B cell (primary cell): Measurements from ENCODE around the gene SUPV3L1. TPM values are rescaled to one million over a fixed set of nuclear protein-coding genes. Genes with fewer than 3 reads are reported as not detected.

Experiments
- ATAC-seq: fragments of 200-7000 bp; cut with Tn5 transposase; one replicate; pipeline ENCODE4 v1.10.0; 2021; ENCODE audit warnings: low read depth, mild to moderate bottlenecking, moderate number of reproducible peaks, moderate library complexity
- CTCF ChIA-PET: fragments of 350-600 bp; sonication (Branson Sonifier 250); formaldehyde crosslinking; loops from one replicate; lab custom pipeline; 2021; ENCODE audit warnings: antibody characterized with exemption, inconsistent platforms; lab: Charles Lee
- POLR2A ChIA-PET: fragments of 350-600 bp; sonication (Branson Sonifier 250); formaldehyde crosslinking; loops from one replicate; lab custom pipeline; 2021; ENCODE audit warnings: antibody characterized with exemption; lab: Charles Lee
- DNase-seq: peaks from one replicate; pipeline ENCODE4 v3.0.0; 2013
- H2AFZ ChIP-seq: 2 replicates; pipeline ENCODE4 v1.6.1; 2012; ENCODE audit warnings: mild to moderate bottlenecking, low read depth, low read length; ENCODE audit not compliant: insufficient read depth, poor library complexity, severe bottlenecking
- H3K27ac ChIP-seq, 2 donors: 1 replicate in 1 of 2; 2 replicates in 1 of 2; pipeline ENCODE4 v1.5.1; 2012 to 2013; ENCODE audit warnings: low read length in 2 of 2, mild to moderate bottlenecking in 2 of 2, moderate library complexity in 1 of 2
- H3K27me3 ChIP-seq, 4 experiments: fragments of 200-600 bp in 1 of 4; sonication (generic) in 1 of 4; replicated peaks in 1 of 4; 1 replicate in 2 of 4; 2 replicates in 2 of 4; pipeline versions ENCODE4 v1.6.1 to v1.7.0; 2013 to 2016; ENCODE audit warnings: low read length in 3 of 4, mild to moderate bottlenecking in 2 of 4, mixed read lengths in 1 of 4, moderate library complexity in 1 of 4; ENCODE audit not compliant: insufficient read depth in 4 of 4, control insufficient read depth in 3 of 4; ENCODE audit errors: control extremely low read depth in 1 of 4
- H3K36me3 ChIP-seq, 2 experiments: replicated peaks in 1 of 2; 1 replicate in 1 of 2; 2 replicates in 1 of 2; pipeline versions ENCODE4 v1.6.1 to v1.7.1; 2013; ENCODE audit warnings: low read length in 1 of 2; ENCODE audit not compliant: insufficient read depth in 2 of 2, control insufficient read depth in 1 of 2; ENCODE audit errors: control extremely low read depth in 1 of 2, extremely low read depth in 1 of 2
- H3K4me1 ChIP-seq, 2 donors: fragments of 200-600 bp in 1 of 2; sonication (generic) in 1 of 2; 1 replicate in 1 of 2; 2 replicates in 1 of 2; pipeline versions ENCODE4 v1.5.1 to v1.6.1; 2013 to 2017; ENCODE audit warnings: low read length in 2 of 2; ENCODE audit not compliant: control insufficient read depth in 2 of 2, insufficient read depth in 2 of 2
- H3K4me2 ChIP-seq: replicated peaks from 2 replicates; pipeline ENCODE3; 2012; ENCODE audit warnings: mild to moderate bottlenecking, low read depth, low read length; ENCODE audit not compliant: poor library complexity, severe bottlenecking
- H3K4me3 ChIP-seq, 5 experiments: fragments of 200-600 bp in 1 of 5; sonication (generic) in 1 of 5; 1 replicate in 3 of 5; 2 replicates in 2 of 5; pipeline versions ENCODE4 v1.5.1 to v1.7.0; 2011 to 2016; ENCODE audit warnings: low read length in 4 of 5, mild to moderate bottlenecking in 4 of 5, low read depth in 2 of 5, control low read depth in 1 of 5, moderate library complexity in 1 of 5; ENCODE audit not compliant: insufficient read depth in 1 of 5; ENCODE audit errors: control extremely low read depth in 1 of 5, extremely low read depth in 1 of 5
- H3K79me2 ChIP-seq: fragments of 200-600 bp; sonication (generic); one replicate; pipeline ENCODE4 v1.6.0; 2016; ENCODE audit warnings: low read length; ENCODE audit not compliant: control insufficient read depth, insufficient read depth
- H3K9ac ChIP-seq: fragments of 200-600 bp; sonication (generic); 2 replicates; pipeline ENCODE4 v1.6.1; 2017; ENCODE audit warnings: mild to moderate bottlenecking, low read length, moderate library complexity
- H3K9me3 ChIP-seq, 3 donors: one replicate each; pipeline versions ENCODE4 v1.6.1 to v1.7.1; 2013; ENCODE audit warnings: low read length in 2 of 3; ENCODE audit not compliant: control insufficient read depth in 2 of 3, insufficient read depth in 1 of 3; ENCODE audit errors: control extremely low read depth in 1 of 3
- H4K20me1 ChIP-seq: 2 replicates; pipeline ENCODE4 v1.6.0; 2012; ENCODE audit warnings: mild to moderate bottlenecking, low read length; ENCODE audit not compliant: insufficient read depth, control insufficient read depth, poor library complexity, severe bottlenecking
- H3K27ac Mint-ChIP-seq: one replicate; pipeline ENCODE4 v1.8.0; 2021; ENCODE audit warnings: mixed read lengths
- H3K27me3 Mint-ChIP-seq: one replicate; pipeline ENCODE4 v1.8.0; 2021; ENCODE audit warnings: mixed read lengths
- H3K4me1 Mint-ChIP-seq: one replicate; pipeline ENCODE4 v1.8.0; 2021; ENCODE audit warnings: mixed read lengths
- H3K4me3 Mint-ChIP-seq: one replicate; pipeline ENCODE4 v1.8.0; 2021; ENCODE audit warnings: mixed read lengths
- H3K9me3 Mint-ChIP-seq: one replicate; pipeline ENCODE4 v1.8.0; 2022; ENCODE audit warnings: mixed read lengths; ENCODE audit not compliant: insufficient read depth
- CTCF ChIP-seq: fragments of 200-600 bp; IDR thresholded peaks from one replicate; pipeline ENCODE4 v1.8.0; 2022; ENCODE audit warnings: antibody characterized with exemption, mild to moderate bottlenecking
- EZH2 ChIP-seq: IDR thresholded peaks from 2 replicates; pipeline ENCODE4 v1.6.1; 2012; ENCODE audit warnings: borderline replicate concordance, low read depth, mild to moderate bottlenecking, moderate library complexity, low read length; ENCODE audit not compliant: insufficient read depth, poor library complexity, severe bottlenecking
- WGBS: methylation state at CpG from one replicate; pipeline ENCODE4 v1.1.5; 2013; ENCODE audit warnings: missing lambda C conversion rate; ENCODE audit not compliant: insufficient coverage; 5-methylcytosine and 5-hydroxymethylcytosine counted together
- intact Hi-C: fragments of 100-400 bp; cut with micrococcal nuclease; formaldehyde crosslinking; loops from one replicate; pipeline ENCODE4 v1.10.0; 2022
- polyA plus RNA-seq: library from polyadenylated mRNA; depleted of rRNA; stranded (reverse); fragments of >200 nt; gene quantifications from 2 replicates; pipeline ENCODE4 v1.2.3, GENCODE V29; 2012
- total RNA-seq, 2 donors: library from RNA; stranded (reverse); fragments of 120-200 nt in 1 of 2; gene quantifications; 1 replicate in 1 of 2; 2 replicates in 1 of 2; pipeline versions ENCODE4 v1.2.3 to v1.2.4, GENCODE V29; 2013 to 2022

Gene SUPV3L1
- total and polyA plus RNA-seq, 2 donors (not counting 1 experiment from before 2014, with no cell fraction given) = 33.6 to 37.1 TPM

- no peaks in the 10 kb centered on the region for H3K4me1 Mint-ChIP-seq
- DNase-seq (no peak), ATAC-seq (no peak)
- Histone ChIP-seq H3K36me3 (no peaks in the 10 kb centered on the region), H3K27ac (no peak overlapping the region), H3K27me3 (no peaks in the 10 kb centered on the region), H3K4me3 (no peak overlapping the region), H2AFZ (no peak overlapping the region), H3K79me2 (no peaks in the 10 kb centered on the region), H3K9me3 (no peaks in the 10 kb centered on the region), H3K4me1 (no peaks in the 10 kb centered on the region), H3K4me2 (no peak overlapping the region), H4K20me1 (no peaks in the 10 kb centered on the region), H3K9ac (no peak overlapping the region)
- no peak overlapping the region for H3K4me3 Mint-ChIP-seq
- no peak for TF ChIP-seq EZH2
- no peak for TF ChIP-seq CTCF
- H3K9me3 Mint-ChIP-seq = no peaks in the 10 kb centered on the region
- ChIA-PET CTCF (interaction anchor here (0.7 to 1.6 kb wide), 3 partner anchors 11 to 147 kb away, joined by 3 to 6 read pairs (median 3); no protein-coding TSS in a partner anchor), POLR2A (no interaction called here)
- 96% methylated on average over 4 of the region's 5 CpGs for WGBS
- H3K27me3 Mint-ChIP-seq = no peaks in the 10 kb centered on the region
- H3K27ac Mint-ChIP-seq = no peak overlapping the region
- intact Hi-C loops = no loop called here
Measured at GRCh38 chr10:69246036-69246435, 66.0 kb downstream of the SUPV3L1 start.

DNA sequence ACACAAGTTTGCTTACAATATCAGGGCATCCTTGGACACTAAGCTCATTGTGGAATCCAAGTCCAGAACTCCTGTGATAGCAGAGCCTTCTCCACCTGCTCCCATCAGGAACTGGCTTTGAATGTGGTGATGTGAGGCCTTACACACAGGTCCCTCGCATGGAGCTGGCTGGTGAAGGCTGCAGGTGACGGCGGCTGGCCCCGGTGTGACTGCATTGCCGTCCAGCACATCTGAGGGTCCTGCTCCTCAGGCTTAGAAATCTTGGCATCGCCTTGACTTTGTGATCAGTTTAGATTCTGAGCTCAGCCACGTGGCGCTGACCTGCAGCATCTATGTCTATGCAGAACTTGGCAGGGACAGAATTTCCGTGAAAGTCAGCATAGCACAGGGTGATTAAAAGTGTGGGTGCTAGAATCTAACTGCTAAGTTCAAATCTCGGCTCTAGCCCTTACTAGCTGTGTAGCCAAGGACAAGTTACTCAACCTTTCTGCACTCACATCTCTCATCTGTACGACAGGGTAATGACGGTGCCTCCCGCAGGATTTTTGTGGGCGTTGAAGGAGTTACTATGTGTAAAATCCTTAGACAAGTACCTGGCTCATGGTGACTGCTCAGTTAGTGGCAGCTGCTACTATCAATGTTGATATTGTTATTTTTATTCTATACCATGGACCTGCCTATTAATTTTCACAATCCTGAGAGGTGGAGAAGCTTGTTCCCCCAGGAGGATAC is 66.7 kb downstream of the SUPV3L1 start:
- TF ChIP-seq CTCF (no peak), EZH2 (no peak)
- CTCF ChIA-PET = interaction anchor here (0.7 to 1.6 kb wide), 2 partner anchors 9 to 146 kb away, joined by 3 to 6 read pairs; no protein-coding TSS in a partner anchor

More for the DNA sequence above, 66.7 kb downstream of the SUPV3L1 start:
- no peaks in the 10 kb centered on the region for H4K20me1 ChIP-seq
- H2AFZ ChIP-seq = no peak overlapping the region
- H3K9me3 Mint-ChIP-seq = no peaks in the 10 kb centered on the region
- 80% methylated on average over 9 of the region's 14 CpGs for WGBS
- DNase-seq = no peak
- H3K27ac Mint-ChIP-seq = no peak overlapping the region
- no peak overlapping the region for H3K4me3 ChIP-seq
- intact Hi-C loops = no loop called here
- H3K4me1 Mint-ChIP-seq = no peaks in the 10 kb centered on the region
- no peak for ATAC-seq
- H3K9me3 ChIP-seq = no peaks in the 10 kb centered on the region
- no peak overlapping the region for H3K4me3 Mint-ChIP-seq
- no peaks in the 10 kb centered on the region for H3K36me3 ChIP-seq
- H3K27ac ChIP-seq = no peak overlapping the region
- H3K79me2 ChIP-seq = no peaks in the 10 kb centered on the region
- no peaks in the 10 kb centered on the region for H3K4me1 ChIP-seq
- no peaks in the 10 kb centered on the region for H3K27me3 ChIP-seq
- no peak overlapping the region for H3K4me2 ChIP-seq
- POLR2A ChIA-PET = no interaction called here
- H3K9ac ChIP-seq = no peak overlapping the region
- no peaks in the 10 kb centered on the region for H3K27me3 Mint-ChIP-seq
